ENCODE data around the gene MYL6B.
A peak's percentile ranks its signal among the peaks of the same experiment; 100 is the strongest.
"Not testable (repeated sequence)": the region's sequence is repeated elsewhere in the genome, so short reads cannot be mapped to it uniquely, and the experiment has no call there.

The MYL6B gene

DNA sequence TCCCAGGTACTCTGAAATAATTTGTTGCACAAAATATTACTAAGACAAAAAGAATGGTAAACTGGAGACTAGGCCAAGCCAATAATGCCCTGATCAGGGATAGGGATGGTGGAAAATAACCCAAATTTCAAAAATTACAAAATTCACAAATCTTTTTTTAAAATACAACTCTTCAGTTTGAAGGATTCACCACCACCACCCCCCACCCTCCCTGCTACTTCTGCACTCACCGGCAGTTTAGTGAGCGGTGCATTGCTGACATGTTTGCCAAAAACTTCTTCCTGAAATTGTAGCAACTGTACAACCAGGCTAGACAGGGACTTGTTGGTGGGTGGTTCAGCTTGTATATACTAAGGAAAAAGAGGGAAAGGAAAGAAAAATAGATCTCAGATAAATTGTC, 34.6 kb downstream of the MYL6B start:
- DNase-seq: no peak

DNA sequence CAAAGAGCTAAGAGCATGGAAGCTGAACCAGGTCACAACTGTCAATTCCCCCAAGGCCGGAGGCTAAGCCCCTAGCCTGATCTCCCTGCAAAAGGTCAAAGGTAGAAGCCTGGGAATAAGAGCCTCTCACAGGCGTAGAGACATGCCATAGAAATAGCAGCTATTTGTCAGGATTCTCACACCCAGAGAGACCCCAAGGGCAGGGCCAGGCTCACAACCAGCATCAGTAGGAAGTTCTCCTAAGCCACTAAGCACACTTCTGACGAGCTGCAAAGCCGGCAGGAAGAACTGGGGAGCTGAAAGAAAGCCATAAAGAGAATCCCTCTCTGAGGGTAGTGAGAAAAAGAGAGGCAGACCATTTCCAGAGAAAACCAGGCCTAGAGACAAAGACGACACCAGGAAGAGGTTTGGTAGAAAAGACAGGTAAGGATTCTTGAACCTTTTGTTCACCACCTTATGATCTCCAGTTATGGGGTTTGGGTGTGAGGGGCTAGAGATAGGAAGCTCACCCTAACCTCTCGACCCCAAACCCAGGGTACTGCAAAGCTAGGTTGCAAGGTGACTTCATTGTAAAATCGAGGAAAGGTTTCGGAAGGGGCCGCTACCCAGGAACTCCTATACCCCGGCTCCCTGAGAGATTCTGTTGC, 35.9 kb downstream of the MYL6B start:
- DNase-seq: peak; percentile 35

DNA sequence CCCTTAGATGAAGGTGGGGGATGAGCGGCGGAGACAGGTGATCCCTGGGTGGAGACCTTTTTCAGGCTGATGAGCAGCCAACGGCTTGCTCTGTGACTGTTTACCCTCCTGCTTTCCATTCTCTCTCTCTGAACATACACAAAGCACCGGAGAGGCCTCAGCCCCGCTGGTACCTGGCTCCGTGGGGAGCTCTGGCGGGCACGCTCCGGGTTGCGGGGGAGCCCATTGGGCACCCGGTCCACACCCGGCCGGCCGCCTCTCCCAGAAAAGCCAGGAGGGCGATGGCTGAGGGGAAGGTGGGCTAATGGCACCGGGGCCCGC, 36.4 kb downstream of the MYL6B start:
- peak; percentile 32 for DNase-seq

DNA sequence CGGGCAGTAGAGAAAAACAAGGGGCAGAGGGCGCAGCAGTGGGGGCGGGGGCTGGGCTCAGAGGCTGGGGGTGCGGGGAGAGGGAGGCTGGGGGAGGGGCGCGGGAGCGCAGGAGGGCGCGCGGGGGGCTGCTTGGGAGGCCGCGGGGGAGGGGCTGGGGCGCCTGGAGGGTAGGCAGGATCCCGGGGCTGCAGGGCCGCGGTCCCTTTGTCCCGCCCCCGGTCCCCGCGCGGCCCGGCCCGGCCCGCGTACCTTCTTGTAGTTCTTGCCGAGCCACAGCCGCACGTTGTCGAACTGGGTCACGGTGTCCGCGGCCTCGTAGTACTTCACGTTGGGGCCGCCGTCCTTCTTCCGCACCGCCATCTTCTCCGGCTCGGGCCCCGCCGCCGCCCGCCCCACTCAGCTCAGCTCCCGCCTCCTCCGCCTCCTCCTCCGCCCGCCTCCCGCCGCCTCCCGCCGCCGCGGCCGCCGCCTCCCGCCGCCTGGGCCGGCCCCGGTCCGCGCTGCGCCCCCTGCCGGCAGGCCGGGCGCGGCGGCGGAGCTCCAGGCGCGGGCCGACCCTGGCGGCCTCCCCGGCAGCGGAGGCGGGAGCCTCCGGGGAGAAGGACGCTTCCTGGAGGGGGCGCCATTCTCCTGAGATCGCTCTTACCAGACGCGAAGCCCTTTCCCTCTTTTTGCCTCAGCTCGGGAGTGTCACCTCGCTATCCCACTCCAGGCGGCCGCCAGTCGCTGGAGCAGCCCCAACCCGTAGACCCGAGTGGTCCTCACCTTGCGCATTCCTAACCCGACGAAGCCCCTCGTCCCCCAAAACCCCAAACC, 36.9 kb downstream of the MYL6B start, which contains the start of gene SMARCC2:
SMARCC2 (minus strand) TSS at position 385 of the 819 bp plus-strand sequence; CDS start at position 363, 22 bp downstream.
- peak; percentile 93 for DNase-seq

DNA sequence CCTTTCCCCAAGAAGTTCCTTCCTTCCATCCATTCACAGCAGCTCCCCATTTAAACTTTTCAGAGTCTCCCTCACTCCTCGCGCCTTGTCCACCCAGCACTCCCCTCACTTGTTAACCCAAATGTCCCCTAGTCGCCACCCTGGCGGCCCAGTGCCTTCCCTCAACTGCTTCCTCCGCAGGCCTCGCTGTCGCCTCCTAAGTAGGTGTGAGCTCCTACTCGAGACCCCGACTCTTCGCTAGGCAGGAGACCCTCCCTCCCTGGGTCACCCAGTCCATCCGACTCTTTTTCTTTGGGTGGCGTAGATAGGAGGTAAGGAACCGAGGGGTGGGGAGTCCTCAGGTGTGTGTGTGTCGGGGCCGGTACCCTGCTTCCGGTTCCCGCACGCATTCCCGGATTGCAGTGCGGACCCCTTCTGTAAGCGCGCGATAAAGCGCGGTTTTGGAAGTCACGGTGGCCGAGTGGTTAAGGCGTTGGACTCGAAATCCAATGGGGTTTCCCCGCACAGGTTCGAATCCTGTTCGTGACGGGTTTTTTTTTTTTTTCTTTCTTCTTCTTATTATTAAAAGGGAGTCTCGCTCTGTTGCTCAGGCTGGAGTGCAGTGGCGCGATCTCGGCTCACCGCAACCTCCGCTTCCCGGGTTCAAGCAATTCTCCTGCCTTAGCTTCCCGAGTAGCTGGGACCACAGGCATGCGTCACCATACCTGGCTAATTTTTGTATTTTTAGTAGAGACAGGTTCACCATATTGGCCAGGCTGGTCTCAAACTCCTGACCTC, 37.7 kb downstream of the MYL6B start:
- DNase-seq: peak; percentile 90

DNA sequence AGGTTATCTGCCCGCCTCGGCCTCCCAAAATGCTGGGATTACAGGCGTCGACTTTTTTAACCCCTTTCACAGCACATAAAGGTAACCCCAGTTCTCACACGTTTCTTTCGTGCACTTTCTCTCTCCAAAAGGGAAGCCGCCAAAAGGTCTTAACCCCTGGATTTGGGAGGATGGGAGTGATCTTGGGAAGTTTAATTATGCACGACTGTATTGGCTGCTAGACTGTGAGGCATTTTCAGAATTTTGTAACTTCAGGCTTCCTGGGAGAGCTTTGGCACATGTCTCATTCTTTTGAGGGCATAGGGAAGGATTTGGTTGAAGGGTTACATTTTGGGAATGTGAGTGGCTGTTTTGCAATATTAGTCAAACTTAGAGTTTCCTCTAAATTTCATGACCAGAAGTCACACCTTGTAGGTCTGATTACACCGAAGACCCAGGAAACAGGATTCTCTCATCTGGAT, 38.3 kb downstream of the MYL6B start:
- peak; percentile 25 for DNase-seq

DNA sequence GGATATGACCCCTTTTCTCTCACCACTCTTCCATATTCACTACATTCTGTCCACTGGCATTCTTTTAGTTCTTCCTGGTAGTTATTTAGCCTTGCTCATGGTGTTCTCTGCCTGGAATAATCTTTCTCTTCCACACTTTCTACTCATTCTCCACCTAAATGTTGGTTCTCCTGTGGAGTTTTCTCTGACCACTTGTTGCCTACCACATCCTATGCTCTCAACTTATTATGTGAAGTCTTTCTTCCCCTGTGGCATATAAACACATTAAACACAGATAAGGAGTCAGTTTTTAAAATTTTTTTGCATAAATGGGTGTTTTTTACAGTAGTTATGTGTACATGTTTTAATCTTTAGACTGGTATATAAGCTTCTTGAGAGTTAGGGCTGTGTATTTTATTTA, 40.2 kb downstream of the MYL6B start:
- DNase-seq: no peak

DNA sequence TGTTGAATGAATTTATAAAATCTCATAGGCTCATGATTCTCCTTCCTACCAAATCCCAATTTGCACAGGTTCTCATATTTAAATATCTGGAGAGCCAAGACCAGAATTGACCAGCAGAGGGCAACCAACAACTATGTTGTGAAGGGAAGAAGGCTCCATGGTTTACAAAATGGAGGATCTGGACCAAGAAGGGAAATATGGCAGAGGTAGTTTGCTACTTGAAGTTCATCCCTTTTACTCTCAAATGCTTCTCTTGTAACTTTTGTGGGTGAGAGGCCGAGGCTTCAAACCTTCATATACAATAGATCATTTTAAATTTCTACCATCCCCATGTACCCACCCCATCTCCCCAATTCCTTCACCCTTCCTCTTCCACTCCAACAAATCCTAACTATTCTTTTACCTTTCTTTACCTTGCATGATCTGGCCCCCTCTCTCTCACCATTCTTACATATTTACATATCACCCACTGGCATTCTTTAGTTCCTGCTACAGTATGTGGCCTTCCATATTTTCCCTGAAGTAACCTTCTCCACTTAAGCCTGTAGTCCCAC, 40.7 kb downstream of the MYL6B start:
- peak; percentile 97 for DNase-seq

DNA sequence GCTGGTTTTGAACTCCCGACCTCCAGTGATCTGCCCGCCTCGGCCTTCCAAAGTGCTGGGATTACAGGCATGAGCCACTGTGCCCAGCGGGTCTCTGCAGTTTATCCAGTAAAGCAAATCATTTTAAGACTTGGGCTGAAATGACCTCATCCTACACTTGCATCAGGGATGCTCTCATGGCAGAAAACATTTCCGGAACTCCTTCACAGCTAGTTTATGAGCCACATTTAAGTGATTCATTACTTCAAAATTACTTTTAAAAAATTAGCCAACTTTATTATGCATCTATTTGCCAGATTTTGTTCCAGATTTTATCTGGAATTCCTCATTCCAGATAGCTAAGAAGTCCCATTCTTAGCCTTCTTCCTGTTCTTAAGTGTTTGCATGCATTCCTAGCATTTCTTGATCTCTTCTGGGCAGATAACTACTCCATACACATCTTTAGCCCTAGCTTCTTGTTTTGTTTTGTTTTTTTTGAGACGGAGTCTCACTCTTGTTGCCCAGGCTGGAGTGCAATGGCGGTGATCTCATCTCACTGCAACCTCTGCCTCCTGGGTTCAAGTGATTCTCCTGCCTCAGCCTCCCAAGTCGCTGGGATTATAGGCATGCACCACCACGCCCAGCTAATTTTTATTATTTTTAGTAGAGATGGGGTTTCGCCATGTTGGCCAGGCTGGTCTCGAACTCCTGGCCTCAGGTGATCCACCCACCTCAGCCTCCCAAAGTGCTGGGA, 44.6 kb downstream of the MYL6B start:
- DNase-seq: not testable (repeated sequence)

DNA sequence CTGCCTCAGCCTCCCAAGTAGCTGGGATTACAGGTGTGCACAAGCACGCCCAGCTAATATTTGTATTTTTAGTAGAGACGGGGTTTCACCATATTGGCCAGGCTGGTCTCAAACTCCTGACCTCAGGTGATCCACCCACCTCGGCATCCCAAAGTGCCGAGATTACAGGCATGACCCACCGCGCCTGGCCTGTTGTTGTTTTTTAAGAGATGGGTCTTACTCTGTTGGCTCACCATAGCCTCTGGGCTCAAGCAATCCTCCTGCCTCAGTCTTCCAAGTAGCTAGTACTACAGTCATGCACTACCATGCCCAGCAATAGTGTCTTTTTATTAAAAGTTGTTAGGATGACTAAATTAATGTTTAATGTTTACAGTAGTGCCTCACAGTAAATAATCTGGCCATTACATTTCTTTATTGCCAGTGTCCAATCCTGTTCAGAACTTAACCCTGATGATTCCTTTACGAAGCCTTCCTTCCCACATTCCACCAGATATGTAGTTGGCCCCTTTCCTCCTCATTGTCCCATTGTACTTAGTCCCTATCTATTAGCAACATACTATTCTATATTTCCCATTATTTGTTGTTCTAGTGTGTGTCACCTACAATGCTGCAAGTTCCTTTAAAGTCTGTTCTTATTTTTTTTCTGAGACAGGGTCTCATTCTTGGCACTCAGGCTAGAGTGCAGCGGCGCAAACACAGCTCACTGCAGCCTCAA, 45.7 kb downstream of the MYL6B start:
- DNase-seq: no peak

DNA sequence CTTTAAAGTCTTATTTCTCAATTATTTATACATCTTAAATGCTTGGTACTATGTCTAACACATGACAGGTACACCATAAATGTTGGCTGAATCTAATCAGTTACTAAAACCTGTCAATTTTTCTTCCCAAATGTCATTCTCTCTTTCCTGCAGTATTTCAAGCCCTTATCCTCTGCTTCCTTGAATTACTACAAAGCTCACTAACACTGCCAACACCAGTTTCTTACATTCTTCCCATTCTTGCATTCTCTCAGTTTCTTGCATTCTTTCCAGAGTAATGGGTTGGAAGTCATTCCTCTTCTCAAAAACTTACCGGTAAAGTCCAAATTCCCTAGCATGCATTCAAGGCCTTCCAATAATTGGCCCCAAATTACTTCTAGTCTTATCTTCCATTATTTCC, 46.4 kb downstream of the MYL6B start:
- no peak for DNase-seq

DNA sequence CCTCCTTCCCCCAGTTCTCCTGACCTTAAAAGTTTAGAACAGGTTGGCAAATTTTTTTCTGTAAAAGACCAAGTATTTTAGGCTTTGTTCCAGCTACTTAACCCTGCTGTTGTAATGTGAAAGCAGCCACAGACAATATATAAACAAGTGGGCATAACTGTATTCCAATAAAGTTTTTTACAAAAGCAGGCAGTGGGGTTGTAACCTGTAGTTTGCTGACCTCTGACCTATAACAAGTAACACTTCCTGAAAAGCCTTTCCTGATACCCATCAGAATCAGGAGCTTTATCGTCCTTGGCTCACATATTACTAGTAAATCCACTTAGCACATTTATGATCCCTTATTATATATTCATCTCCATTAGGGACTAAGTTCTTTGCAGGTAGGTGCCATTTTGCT, 50.0 kb downstream of the MYL6B start:
- no peak for DNase-seq

DNA sequence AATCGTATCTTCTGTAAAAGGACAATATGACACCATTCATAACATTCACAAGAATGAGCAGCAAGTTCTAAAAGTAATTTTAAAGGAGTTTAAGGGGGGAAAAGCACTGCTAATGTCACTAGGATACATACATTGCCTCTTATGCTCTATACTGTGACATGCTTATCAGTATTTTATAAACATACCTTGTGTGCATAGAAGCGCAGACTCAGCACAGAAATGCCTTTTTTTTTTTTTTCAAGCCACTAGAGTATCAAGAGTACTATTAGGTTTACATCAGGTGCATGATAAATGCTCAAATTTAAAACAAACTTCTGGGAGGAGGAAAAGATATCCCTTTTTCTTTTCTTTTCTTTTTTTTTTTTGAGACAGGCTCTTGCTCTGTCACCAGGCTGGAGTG, 50.5 kb downstream of the MYL6B start:
- no peak for DNase-seq

DNA sequence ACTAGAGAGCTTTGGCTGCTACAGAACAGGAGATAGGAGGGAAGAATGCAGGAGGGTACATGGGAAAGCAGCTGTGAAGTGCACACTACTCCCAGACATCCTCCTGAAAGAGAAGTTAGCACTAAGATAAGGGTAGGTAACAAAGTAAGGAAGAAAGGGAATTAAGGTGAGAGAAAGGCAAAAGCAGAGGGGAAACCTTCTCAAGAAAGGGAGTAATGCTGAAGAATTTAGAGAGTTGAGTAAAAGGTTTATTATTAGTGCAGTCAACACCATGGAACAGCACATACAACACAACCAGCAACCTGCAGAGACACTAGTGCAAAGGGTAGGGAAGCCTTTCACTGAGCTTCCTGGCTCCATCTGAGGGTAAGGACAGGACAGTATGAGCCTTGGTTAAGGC, 51.9 kb downstream of the MYL6B start:
- no peak for DNase-seq

DNA sequence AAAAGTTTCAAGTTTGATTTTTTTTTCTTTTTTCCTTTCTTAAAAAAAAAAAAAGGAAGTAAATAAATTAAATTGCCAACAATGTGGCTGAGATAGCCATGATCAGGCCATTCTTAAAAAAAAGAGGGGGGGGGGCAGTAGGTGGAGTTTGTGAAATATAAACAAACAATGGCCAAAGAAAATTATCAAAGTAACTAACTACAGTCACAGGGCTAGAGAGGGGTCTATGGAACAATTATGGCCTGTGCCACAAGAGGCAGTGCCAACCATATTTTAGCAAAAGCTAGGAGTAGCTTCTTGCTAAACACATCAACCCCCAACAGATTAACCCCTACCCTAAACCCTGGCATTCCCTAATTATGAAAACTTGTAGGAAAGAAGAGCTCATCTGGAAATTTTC, 53.1 kb downstream of the MYL6B start:
- DNase-seq: peak; percentile 67

DNA sequence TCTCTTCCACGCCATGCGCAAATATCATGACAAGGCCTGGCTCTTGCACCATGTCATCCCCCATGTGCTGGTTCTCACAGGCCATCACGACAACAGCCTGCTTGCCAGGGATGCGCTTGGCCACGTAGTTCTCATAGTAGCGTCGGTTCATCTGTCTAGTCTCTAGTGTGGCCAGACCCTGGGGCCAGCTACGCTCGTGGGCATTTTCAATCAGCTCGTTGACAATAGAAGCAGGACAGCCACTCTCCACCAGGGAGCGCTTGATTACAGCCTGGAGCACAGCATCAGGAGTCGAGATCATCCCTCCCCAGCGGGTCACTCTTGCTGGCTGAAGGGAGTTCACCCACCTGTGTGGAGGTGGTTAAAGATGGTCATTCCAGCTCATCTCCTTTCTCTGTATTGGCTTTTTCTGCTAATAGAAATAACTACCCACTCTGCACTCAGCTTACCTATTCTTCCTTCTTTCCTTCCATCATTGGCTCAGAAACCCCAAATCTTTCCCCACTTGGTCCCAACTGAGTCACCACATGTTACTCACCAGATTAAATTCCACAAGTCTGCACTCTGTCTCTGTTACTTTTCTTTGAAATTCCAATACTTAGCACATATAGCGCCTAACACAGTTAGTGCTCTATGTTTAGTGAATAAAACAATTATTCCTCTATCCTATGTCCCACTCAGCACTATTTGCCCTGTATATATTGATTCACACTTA, 54.2 kb downstream of the MYL6B start:
- DNase-seq: peak; percentile 77
